ENCODE data around the gene P2RX3. TPM values are rescaled to one million over a fixed set of nuclear protein-coding genes. Genes with fewer than 3 reads are reported as not detected.

Gene P2RX3
- total and polyA plus RNA-seq, 9 donors: 0.12 to 0.13 TPM; not detected in 7

GRCh38 chr11:57405271-57405860 is 67.2 kb downstream of the P2RX3 start:
- Histone ChIP-seq H3K4me3 (no peak overlapping the region), H3K9me3 (no peaks in the 10 kb centered on the region), H3K27ac (no peak overlapping the region), H3K4me1 (ENCODE audit: insufficient read depth) (no peaks in the 10 kb centered on the region), H3K27me3 (no peaks in the 10 kb centered on the region), H3K36me3 (no peaks in the 10 kb centered on the region)
- no peak for DNase-seq
- no peak for TF ChIP-seq EP300 (IDR thresholded peaks at IDR 0.05)
- no peak for TF ChIP-seq CTCF (IDR thresholded peaks at IDR 0.05)
- TF ChIP-seq POLR2A (IDR thresholded peaks at IDR 0.05): no peak
- intact Hi-C loops (cut with DNase I): no loop called here
- WGBS, 3 donors: 80 to 86% (median 83%) methylated on average over 4 of the region's 4 CpGs

- H3K9me3 ChIP-seq: no peaks in the 10 kb centered on the region
- no peak for DNase-seq
- H3K27me3 ChIP-seq: no peaks in the 10 kb centered on the region
- no peaks in the 10 kb centered on the region for H3K36me3 ChIP-seq
- TF ChIP-seq CTCF (IDR thresholded peaks at IDR 0.05): no peak
- TF ChIP-seq POLR2A (IDR thresholded peaks at IDR 0.05): no peak
- TF ChIP-seq EP300 (IDR thresholded peaks at IDR 0.05): no peak
- WGBS, 3 donors: 68 to 75% (median 70%) methylated on average over 4 of the region's 4 CpGs
- intact Hi-C loops (cut with DNase I): no loop called here
- no peak overlapping the region for H3K4me3 ChIP-seq
- no peaks in the 10 kb centered on the region for H3K4me1 ChIP-seq (ENCODE audit: insufficient read depth)
- H3K27ac ChIP-seq: no peak overlapping the region
Observed at GRCh38 chr11:57406337-57406904, 68.3 kb downstream of the P2RX3 start.

DNA sequence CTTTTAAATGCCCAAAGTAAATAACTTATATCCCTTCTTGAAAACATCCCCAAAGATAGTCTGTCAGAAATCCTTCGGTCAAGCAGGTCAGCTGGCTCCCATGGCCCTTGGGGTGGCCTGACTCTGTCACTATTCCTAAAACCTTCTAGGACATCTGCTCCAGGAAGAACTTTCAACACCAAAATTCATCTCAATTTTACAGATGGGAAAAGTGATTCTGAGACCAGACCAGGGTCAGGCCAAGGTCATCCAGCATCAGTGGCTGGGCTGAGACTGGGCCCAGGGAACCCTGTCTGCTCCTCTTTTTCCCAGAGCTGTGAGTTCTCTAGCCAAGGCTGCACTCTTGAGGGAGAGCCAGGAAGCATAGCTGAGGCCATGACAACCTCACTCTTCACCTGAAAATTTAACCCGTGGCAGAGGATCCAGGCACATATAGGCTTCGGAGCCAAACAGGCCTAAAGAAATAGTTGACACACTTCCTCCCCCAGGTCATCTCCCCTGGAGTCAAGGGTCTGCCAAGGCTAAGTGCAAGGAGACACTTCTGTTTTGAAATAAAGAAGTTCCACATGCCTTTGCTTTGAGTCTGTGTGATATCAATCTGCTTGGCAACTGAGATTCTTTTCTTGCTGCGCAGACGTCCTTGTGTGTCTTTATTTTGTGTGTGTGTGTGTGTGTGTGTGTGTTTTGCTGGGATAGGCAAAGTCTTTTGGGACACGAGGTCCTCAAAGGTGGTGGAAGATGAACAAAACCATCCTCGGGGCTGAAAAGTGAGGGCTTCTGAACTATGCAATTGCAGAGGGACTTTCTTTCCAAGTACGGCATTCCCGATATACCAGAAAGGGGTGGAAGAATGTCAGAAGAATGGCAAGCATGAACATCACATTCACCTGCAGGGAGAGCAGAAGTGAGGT is 69.1 kb downstream of the P2RX3 start:
- TF ChIP-seq EP300 (IDR thresholded peaks at IDR 0.05): no peak
- TF ChIP-seq CTCF (IDR thresholded peaks at IDR 0.05): no peak
- no peak for TF ChIP-seq POLR2A (IDR thresholded peaks at IDR 0.05)
- Histone ChIP-seq H3K27me3 (no peaks in the 10 kb centered on the region), H3K4me1 (ENCODE audit: insufficient read depth) (no peaks in the 10 kb centered on the region), H3K4me3 (no peak overlapping the region), H3K9me3 (no peaks in the 10 kb centered on the region), H3K36me3 (no peaks in the 10 kb centered on the region), H3K27ac (no peak overlapping the region)
- 74 to 78% (median 76%) methylated on average over 9 of the region's 9 CpGs for WGBS, 3 donors
- DNase-seq: no peak
- intact Hi-C loops (cut with DNase I): no loop called here

GRCh38 chr11:57407941-57408475 is 69.9 kb downstream of the P2RX3 start:
- TF ChIP-seq POLR2A (IDR thresholded peaks at IDR 0.05) (no peak), EP300 (IDR thresholded peaks at IDR 0.05) (no peak), CTCF (IDR thresholded peaks at IDR 0.05) (no peak)
- no peak for DNase-seq
- 93 to 95% (median 93%) methylated on average over 8 of the region's 8 CpGs for WGBS, 3 donors
- H3K36me3 ChIP-seq: no peaks in the 10 kb centered on the region
- H3K9me3 ChIP-seq: no peaks in the 10 kb centered on the region
- H3K4me1 ChIP-seq (ENCODE audit: insufficient read depth): no peaks in the 10 kb centered on the region
- no peaks in the 10 kb centered on the region for H3K27me3 ChIP-seq
- intact Hi-C loops (cut with DNase I): no loop called here
- no peak overlapping the region for H3K27ac ChIP-seq
- H3K4me3 ChIP-seq: no peak overlapping the region

All from ovary (tissue), 9 donors.